Forelimb muscle (tissue), 1 donor: ENCODE measurements around the gene PROCA1. TPM values are rescaled to one million over a fixed set of nuclear protein-coding genes. Genes with fewer than 3 reads are reported as not detected.
"Not testable (repeated sequence)": the region's sequence is repeated elsewhere in the genome, so short reads cannot be mapped to it uniquely, and the experiment has no call there.

Experiments
- DNase-seq: peaks from one replicate; pipeline ENCODE4 v3.0.0-alpha.2; 2013; ENCODE audit warnings: low read depth
- polyA plus RNA-seq: library from polyadenylated mRNA; unstranded; fragments of 120-200 nt; gene quantifications from one replicate; pipeline ENCODE4 v1.2.1, GENCODE V29; 2013; ENCODE audit not compliant: insufficient read length

The PROCA1 gene
- polyA plus RNA-seq, 1 donor, result 3.1 TPM

DNA sequence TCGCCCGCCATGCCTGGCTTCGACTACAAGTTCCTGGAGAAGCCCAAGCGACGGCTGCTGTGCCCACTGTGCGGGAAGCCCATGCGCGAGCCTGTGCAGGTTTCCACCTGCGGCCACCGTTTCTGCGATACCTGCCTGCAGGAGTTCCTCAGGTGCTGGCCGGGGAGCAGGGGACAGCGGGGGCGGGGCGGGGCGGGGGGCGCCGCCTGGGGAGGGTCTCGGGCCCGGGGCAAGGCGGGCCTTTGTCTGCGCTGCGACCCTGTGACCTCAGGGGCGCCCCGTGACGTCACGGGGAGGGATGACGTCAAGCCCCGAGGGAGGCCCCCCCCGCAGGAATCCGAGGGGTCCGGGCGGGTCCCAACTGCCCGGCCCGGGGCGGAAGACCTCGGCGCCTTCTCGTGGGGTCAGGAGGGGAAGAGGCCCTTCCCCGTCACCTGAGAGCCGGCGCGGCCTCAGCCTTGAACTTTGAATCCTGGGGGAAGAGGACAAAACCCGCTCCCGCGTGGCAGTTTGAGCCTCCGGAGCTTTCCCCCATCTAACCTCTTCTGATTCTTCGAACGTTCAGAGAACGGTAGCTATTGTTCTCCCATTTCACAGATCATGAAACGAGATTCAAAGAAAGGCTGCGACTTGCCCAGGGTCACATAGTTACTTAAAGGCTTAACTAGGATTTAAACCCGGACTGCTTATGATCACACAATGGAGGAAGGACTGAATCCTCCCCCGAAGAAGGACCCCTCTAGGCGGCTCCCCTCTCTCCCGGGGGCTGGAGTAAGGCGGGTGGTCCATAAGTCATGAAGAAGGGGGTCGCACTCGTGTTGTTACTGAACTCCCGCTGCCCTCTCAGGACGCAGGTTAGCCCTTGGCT is 32.6 kb upstream of the PROCA1 start:
- no peak for DNase-seq

DNA sequence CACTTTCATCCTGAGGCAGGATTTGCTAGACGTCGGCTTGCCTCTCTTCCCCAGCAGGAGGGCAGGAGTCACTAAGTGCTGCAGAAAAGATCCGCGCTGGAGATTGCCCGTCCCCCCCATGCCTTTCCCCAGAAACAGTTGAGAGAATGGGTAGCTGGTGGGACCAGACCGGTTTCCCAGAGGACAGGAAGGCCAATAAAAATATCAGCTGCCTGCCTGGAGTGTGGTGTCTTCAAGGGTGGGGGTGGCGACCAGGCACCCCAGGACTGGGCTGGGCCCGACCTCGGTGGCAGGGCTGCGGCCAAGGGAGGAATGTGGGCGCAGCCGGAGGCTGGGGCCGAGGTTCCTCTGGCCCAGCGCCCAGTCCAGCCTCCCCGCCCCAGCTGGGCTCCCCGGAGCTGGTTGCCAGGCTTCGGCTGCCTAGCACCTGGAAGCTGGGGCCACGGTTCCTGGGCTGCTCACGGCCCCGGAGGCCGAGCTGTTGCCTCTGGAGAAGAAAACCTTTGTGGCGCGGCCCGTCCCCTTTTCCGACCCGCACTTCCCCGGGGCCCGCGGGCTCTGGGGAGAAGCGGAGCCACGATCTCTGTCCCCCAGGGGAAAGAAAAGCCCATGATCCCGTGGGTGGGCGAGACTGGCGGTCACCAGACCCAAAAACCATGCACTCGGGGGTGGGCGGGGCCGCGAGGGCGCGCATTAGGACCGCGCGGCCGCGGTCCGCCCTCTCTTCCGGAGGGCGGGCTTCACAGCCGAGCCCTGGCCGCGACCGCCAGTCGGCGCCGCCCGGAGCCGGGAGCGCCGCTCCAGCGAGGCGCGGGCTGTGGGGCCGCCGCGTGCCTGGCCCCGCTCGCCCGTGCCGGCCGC is 31.8 kb upstream of the PROCA1 start, which contains the start of gene TRAF4:
Gene TRAF4 (plus strand): TSS at position 769 of the 861 bp plus-strand sequence. CDS start 102 bp downstream, outside the sequence.
- DNase-seq, result peak; percentile 78

DNA sequence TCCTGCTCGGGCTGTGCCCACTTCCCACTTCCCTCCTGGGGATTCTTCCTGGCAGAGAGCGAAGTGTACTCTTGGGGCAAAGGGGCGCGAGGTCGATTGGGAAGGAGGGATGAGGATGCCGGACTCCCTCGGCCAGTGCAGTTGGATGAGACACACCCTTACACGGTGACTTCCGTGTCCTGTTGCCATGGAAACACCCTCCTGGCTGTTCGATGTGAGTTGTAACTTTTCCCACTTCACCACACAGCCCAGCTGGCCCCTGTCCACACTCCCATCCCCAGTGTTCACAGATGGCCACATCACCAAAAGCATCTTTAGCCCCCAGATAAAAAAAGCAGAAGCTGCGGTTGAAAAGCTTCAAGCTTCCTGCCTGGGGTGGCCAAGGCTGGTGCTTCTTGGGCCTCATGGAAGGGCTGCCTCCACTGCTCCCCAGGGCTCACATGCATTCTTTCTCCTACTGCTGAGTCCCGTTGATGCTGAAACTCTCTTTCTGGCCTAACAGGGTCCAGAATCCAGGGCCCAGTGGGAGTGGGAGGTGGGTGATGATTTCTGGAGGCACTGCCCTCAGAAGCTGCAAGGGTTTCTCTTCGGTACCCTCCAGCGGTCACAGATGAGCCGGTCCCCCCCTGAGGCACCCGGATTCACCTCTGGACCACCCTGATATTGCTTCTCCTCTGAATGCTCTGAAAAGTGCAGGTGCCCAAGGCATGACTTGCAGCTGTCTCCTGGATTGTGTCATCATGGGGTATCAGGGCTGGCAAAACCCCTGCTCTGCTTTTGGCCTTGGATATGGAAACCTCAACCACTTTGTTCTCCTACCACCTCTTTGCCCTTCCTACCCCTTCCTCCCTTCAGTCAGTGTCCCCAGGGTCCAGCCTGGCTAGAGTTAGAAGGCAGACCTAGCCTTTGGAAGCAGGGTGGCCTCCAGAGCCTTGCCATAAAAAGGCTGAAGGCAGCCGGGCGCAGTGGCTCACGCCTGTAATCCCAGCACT is 30.0 kb upstream of the PROCA1 start:
- DNase-seq, result no peak

DNA sequence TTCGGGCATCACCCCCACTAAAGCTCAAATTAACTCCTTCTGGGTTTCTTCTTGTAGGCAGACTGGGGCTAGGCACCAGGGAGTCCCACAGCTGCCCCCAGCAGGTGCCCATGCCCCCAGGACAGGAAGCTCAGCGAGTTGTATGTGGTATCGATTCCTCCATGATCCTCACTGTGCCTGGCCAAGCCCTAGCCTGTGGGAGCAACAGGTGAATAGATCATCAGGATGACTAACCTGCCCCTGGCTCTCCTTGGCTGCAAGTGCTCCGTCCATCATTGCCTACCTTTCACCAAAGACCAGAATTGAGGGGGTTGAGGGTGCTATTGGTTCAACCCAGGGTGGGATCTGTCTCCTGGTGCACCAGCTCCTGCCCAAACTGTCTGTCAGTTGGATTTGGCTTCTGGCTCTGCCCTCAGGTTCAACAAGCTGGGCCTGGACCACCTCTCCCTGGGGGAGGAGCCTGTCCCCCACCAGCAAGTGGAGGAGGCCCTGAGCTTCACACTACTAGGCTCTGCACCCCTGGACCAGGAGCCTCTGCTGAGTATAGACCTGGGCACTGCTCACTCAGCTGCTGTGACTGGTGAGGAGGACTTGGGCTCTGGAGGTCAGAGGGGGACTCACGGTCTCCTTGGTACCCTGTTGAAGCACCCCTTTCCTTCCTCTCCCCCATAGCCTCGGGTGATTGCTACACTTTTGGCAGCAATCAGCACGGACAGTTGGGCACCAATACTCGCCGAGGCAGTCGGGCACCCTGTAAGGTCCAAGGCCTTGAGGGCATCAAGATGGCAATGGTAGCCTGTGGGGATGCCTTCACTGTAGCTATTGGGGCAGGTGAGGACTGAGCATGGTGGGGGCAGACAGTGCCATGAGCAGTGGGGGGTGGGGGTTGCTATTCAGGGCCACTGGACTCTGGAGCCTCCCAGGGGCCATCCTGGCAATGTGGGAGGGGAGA is 29.0 kb upstream of the PROCA1 start:
- DNase-seq, result no peak

DNA sequence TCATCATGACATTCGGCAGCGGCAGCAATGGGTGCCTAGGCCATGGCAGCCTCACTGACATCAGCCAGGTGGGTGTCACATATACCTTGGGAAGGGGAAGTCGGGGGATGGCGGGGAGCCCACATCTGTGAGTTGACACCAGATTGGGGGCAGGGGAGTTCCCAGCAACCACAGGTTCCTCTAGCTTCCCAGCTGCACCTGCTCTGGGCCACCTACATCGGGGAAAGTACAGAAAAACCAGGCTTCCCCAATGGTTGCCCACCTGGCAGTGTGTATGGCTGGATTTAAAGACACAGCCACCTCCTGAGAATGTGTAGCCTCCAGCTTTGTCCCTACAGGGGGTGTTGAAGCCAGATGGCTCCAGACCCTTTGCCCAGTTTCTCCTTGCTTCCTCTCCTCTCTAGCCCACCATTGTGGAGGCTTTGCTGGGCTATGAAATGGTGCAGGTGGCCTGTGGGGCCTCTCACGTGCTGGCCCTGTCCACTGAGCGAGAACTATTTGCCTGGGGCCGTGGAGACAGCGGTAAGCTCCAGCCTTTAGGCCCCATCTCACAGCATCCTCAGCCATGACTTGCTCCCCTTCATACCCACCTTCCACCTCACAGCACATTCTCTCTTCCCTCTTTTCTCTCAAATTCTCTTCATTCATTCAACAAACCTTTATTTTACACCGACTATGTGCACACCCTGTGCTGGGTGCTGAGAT is 27.1 kb upstream of the PROCA1 start:
- no peak for DNase-seq

DNA sequence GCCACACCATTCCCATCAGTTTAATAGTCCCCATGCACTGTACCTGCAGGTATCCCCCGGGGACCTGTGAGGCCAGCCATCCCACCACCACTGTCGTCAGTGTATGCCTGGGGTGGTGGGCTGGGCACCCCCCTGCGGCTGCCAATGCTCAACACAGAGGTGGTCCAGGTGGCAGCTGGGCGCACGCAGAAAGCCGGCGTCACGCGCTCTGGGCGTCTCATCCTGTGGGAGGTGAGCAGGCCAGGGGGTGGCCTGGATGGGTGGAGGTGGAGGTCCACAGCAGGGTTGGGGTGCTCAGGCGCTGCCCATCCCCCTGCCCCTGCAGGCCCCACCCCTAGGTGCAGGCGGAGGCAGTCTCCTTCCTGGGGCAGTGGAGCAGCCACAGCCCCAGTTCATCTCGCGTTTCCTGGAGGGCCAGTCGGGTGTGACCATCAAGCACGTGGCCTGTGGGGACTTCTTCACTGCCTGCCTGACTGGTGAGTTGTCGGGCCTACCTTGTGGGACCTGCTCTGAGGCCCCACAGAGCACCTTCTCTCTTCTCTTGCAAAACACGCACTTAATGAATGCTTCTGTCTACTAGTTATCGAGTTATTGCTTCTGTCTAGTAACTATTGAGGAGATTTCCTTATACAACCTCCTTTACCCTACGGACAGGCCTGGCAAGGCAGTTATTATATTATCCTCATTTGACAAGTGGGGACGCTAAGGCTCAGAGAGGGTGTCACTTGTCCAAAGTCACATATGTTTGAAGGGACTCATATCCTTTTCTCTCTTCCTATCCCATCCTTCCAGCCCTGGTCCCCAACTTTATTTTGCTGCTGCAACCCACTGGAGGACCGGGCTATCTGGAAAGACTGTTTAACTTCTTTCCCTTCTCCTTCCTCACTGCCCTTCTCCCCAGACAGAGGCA is 26.3 kb upstream of the PROCA1 start:
- DNase-seq, result no peak

DNA sequence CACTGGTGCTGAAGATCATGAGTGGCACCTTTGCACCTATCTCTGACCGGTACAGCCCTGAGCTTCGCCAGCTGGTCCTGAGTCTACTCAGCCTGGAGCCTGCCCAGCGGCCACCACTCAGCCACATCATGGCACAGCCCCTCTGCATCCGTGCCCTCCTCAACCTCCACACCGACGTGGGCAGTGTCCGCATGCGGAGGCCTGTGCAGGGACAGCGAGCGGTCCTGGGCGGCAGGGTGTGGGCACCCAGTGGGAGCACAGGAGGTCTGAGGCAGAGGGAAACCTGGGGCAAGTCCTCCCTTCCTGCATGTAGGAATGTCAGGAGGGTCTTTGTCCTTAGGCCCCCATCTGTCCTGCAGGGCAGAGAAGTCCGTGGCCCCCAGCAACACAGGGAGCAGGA is 25.6 kb upstream of the PROCA1 start:
- no peak for DNase-seq

DNA sequence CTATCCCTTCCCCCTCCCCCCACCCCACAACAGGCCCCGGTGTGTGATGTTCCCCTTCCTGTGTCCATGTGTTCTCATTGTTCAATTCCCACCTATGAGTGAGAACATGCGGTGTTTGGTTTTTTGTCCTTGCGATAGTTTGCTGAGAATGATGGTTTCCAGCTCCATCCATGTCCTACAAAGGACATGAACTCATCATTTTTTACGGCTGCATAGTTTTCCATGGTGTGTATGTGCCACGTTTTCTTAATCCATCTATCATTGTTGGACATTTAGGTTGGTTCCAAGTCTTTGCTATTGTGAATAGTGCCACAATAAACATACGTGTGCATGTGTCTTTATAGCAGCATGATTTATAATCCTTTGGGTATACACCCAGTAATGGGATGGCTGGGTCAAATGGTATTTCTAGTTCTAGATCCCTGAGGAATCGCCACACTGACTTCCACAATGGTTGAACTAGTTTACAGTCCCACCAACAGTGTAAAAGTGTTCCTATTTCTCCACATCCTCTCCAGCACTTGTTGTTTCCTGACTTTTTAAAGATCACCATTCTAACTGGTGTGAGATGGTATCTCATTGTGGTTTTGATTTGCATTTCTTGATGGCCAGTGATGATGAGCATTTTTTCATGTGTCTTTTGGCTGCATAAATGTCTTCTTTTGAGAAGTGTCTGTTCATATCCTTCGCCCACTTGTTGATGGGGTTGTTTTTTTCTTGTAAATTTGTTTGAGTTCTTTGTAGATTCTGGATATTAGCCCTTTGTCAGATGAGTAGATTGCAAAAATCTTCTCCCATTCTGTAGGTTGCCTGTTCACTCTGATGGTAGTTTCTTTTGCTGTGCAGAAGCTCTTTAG is 24.5 kb upstream of the PROCA1 start:
- DNase-seq, result not testable (repeated sequence)

DNA sequence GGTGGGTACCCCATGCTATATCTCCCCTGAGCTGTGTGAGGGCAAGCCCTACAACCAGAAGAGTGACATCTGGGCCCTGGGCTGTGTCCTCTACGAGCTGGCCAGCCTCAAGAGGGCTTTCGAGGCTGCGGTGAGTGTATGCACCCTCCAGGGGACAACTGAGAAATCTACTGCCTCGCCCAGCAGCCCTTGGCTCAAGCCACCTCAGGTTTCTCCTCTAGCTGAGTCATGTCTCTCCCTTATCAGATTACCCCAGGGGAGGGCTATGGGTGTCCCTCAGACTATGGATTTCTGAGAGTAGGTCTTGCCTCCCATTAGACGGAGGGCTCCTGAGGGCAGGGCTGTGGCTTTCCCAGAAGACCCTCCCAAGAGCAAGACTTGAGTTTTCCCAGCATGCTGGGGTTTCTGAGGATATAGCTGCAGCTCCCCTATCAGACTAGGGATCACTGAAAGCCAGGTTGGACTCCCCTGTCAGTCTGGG is 23.6 kb upstream of the PROCA1 start:
- DNase-seq, result no peak

DNA sequence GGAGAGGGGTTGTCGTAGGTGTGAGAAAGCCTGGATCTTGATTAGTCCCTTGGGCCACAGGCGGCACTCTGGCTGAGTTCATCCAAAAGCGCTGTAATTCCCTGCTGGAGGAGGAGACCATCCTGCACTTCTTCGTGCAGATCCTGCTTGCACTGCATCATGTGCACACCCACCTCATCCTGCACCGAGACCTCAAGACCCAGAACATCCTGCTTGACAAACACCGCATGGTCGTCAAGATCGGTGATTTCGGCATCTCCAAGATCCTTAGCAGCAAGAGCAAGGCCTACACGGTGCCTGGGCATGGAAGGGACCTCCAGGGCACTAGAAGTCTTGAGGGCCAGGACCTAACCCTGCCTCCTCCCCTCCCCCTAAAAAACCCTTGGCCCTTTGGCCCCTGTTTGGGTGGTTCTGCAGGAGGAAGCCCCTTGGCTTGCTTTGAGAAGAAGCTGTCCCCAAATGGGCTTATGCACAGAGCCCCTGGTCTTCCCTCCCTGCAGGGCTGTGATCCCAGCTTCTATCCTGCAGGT is 23.1 kb upstream of the PROCA1 start:
- no peak for DNase-seq

DNA sequence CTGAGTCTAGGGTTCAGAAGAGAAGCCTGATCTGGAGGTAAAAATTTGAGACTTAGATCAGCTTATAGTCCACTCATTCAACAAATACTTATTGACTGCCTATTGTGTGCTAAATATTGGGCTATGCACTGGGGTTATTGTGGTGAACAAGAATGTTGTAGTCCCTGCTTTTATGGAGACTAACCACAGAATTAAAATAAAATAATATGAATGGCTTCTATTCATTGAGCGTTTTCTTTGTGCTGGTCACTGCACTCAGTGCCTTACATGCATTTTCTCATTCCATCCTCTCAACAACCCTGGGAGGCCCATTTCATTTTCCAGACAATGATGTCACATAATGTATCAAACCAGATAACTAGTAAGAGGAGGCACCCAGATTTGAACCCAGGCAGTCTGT is 21.7 kb upstream of the PROCA1 start:
- DNase-seq, result no peak

DNA sequence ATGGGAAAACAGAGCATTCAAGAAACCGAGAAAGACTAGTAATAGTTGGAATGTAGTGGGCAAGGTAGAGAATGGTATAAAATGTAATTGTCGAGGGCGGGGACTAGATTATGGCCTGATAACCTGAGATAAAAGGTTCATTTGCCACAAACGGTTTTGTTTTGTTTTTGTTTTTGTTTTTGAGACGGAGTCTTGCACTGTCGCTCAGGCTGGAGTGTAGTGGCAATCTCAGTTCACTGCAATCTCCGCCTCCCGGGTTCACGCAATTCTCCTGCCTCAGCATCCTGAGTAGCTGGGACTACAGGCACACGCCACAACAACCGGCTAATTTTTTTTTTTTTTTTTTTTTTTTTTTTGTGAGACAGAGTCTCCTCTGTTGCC is 18.3 kb upstream of the PROCA1 start:
- no peak for DNase-seq

DNA sequence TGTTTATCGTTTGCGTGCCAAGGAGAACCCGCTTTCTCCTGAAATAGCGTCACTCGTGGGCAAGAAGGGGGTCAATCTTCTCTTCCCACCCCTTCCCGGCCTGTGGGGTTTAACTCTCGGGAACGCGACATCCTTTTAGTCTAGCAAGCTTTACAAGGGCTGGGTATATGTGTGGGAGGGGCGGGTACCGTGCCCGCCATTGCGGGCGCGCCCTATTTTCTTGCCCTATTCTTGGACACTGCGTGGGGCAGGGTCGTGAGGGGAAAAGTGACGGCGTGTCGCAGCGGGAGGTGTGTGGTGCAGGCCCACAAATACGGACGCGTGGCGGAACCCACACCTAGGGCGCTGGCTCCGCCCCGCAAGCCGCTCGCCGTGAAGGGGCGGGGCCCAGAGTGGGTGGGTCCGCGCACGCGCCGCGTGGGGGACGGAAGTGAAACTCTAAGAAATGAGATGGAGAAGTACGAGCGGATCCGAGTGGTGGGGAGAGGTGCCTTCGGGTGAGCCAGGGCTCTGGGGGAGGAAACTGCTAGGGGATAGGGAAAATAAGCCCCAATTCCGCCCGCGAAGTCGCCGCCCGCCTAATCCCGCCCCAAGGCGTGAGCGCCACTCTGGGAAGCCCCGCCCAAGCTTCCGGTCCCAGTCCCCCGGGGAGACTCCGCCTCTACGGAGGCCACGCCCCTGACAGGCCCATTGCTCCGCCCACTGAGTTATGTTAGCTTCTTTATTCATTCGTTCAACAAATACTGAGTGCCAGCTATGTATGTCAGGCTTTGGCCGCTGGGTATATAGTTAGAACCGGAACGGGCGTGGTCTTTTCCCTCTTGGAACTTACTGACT is 16.9 kb upstream of the PROCA1 start, which contains the start of gene NEK8:
Gene NEK8 (plus strand): TSS at position 425 of the 837 bp plus-strand sequence. CDS start 26 bp downstream, at position 451.
- no peak for DNase-seq

DNA sequence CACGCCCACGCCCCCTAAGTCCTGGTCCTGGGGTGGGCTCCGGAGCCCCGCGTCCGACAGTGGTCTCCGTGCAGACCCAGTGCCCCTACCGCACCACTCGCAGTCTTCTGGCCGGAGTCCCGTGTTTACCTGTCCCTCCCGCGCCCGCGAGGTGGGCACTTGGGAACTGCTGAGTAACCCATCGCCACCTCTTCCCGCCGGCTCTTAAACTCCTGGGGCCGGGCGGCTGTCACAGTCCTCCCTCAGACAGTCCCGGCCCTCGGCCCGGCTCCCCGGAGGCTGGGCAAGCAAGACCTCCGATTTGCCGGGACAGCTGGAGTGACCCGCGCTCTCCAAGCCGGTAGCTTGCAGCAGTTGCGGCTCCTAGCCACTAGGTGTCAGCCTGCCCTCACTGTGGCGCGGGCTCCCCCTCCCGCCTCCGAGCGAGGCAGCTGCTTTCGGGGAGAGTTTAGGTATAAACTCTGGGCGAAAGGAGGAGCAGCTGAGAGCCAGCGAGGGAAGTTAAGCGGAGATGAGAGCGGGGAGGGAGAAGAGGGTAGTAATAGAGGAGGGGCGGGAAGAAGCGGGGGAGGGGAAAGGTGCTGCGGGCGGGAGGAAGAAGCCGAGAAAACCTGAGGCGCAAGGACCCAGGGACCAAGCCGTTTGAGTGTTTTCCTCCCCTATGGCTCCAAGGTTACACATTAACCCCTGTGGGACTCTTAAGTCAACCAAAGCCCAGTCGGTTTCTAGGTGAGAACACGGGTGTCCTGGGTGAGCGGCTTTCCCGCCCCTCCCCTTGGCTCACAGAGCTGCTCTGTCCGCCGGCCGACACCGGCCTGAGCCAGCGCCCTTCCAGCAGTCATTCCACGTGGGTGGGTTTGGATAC is 15.2 kb upstream of the PROCA1 start:
- peak; percentile 80 for DNase-seq

DNA sequence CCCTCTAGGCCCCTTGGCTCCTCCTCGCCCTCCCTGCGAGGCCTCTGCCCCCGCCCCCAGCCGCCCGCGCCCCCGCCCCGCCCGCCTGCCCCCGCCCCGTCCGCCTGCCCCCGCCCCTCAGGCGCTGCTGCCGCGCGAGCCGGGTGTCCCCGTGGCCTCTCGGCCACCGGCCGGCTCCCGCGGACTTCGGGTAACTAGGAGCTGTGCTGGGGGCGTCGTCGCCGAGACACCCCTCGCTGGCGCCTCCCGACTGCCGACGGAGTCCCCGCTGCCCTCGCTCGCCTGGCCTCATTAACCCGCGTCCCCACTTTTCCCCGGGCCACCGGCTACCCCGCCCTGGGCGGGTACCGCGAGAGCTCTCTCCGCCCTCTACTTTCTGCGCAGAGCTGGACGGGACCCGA is 14.5 kb upstream of the PROCA1 start, which contains the start of gene TLCD1:
Gene TLCD1 (minus strand): TSS at position 8 of the 401 bp plus-strand sequence. CDS start 136 bp downstream, outside the sequence.
- DNase-seq, result no peak
